Transverse colon (tissue), 4 donors: ENCODE measurements around the gene GNB3. TPM values are rescaled to one million over a fixed set of nuclear protein-coding genes. Genes with fewer than 3 reads are reported as not detected.
"Not testable (repeated sequence)": the region's sequence is repeated elsewhere in the genome, so short reads cannot be mapped to it uniquely, and the experiment has no call there.

Source experiments
- DNase-seq: peaks from one replicate; pipeline ENCODE4 v3.0.0-alpha.2; 2019
- H3K27ac ChIP-seq, 4 donors: fragments of 200-600 bp; sonication (generic); 2 replicates each; pipeline ENCODE4 v1.5.1; 2016 to 2018; ENCODE audit warnings: inconsistent platforms in 4 of 4
- H3K27me3 ChIP-seq: fragments of 200-600 bp; sonication (generic); 2 replicates; pipeline ENCODE4 v1.5.1; 2017; ENCODE audit warnings: inconsistent platforms
- H3K36me3 ChIP-seq, 4 donors: fragments of 200-600 bp; sonication (generic); 2 replicates each; pipeline ENCODE4 v1.5.1; 2017 to 2019; ENCODE audit warnings: inconsistent platforms in 4 of 4
- H3K4me1 ChIP-seq, 4 donors: fragments of 200-600 bp; sonication (generic); 2 replicates each; pipeline ENCODE4 v1.5.1; 2017 to 2020; ENCODE audit warnings: inconsistent platforms in 4 of 4
- H3K4me3 ChIP-seq, 4 donors: fragments of 200-600 bp; sonication (generic); 1 replicate in 1 of 4; 2 replicates in 3 of 4; pipeline versions ENCODE4 v1.5.1 to v1.6.1; 2017 to 2019; ENCODE audit warnings: inconsistent platforms in 4 of 4
- H3K9me3 ChIP-seq, 2 donors: fragments of 200-600 bp; sonication (generic); 2 replicates each; pipeline ENCODE4 v1.5.1; 2017 to 2019; ENCODE audit warnings: inconsistent platforms in 2 of 2
- CTCF ChIP-seq, 5 experiments: fragments of 200-600 bp in 3 of 5; fragments of 450-650 bp in 2 of 5; sonication (generic) in 3 of 5; IDR thresholded peaks; 1 replicate in 2 of 5; 2 replicates in 3 of 5; pipeline ENCODE4 v1.5.1; 2016 to 2017; ENCODE audit warnings: antibody characterized with exemption in 5 of 5, inconsistent platforms in 3 of 5, mild to moderate bottlenecking in 2 of 5, moderate library complexity in 1 of 5
- EP300 ChIP-seq: sonication (generic); formaldehyde crosslinking; IDR thresholded peaks from one replicate; pipeline ENCODE4 v1.6.1; 2017; ENCODE audit warnings: antibody characterized with exemption, low read depth
- POLR2A ChIP-seq: fragments of 450-650 bp; IDR thresholded peaks from one replicate; pipeline ENCODE4 v1.6.1; 2016; ENCODE audit warnings: antibody characterized with exemption, mild to moderate bottlenecking, moderate library complexity
- POLR2AphosphoS5 ChIP-seq, 3 donors: sonication (generic); formaldehyde crosslinking; IDR thresholded peaks; one replicate each; pipeline ENCODE4 v1.6.1; 2016; ENCODE audit warnings: antibody characterized with exemption in 3 of 3
- WGBS, 2 donors: methylation state at CpG; one replicate each; pipeline ENCODE4 v1.1.5; 2018; ENCODE audit warnings: low coverage in 1 of 2; 5-methylcytosine and 5-hydroxymethylcytosine counted together
- in situ Hi-C, 4 donors: fragments of 200-750 bp; cut with MboI; loops; one replicate each; pipeline versions ENCODE4 v1.15.0 to v1.15.1; 2017; ENCODE audit warnings: low sequenced_read_pairs in 3 of 4, low pct_ligation_motif_present in 1 of 4, low pct_unique_long_range_greater_than_20kb in 1 of 4
- intact Hi-C: fragments of 100-400 bp; cut with DNase I; formaldehyde crosslinking; loops from one replicate; pipeline ENCODE4 v1.15.1; 2023; ENCODE audit warnings: low total_unique reads
- total RNA-seq, 4 donors: library from RNA; depleted of rRNA; stranded (reverse); fragments of >200 nt; gene quantifications; one replicate each; pipeline ENCODE4 v1.1.0, GENCODE V29; 2016

GNB3 gene
- total RNA-seq, 4 donors from 2014 or later: 0.14 to 0.32 TPM; not detected in 2

DNA sequence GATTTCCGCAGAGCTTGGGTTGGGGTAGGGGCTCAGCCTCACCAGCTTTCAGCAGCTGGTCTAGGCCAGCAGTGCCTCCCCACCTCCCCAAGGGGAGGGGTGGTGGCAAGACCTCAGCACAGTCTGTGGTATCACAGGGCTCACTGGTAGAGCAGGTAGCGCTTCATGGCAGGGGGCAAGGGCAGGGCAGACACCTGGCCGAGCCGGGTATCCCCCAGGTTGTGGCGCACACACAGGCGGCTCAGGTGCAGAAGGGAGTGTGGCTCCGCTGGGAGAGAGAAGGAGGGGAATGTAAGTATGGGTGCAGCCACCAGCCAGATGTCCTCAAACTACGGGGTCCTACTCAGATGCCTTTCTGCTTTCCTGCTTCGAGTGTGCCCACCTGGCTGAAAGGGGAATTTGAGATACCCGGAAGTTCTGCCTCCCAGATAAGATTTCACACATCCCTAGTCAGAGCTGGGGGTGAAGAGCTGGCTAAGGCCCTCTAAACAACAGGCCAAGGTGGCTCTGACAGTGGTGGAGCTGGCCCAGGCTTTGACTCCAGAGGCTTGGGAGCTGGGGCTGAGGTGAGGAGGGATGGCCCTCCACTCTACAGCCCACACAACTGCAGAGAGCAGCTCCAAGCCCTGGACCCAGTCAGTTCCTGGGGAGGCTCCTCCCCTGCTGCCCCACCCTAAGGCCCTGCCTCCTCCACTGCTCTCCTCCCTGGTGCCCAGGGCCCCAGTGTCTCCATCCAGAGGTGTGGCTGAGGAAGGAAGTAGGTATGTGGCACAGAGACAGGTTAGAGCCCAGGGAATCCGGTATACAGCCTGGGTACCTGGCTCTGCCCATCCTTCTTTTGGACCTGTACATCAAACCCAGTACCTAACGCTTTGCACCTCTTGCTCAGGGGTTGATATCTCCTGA lies 30.6 kb downstream of the GNB3 start:
- Histone ChIP-seq H3K36me3 (peaks cover 0 to 10% (median 5%) of the 10 kb centered on the region in 4 donors), H3K4me3 (peak overlapping the region in 3 of 4 donors; percentile 58 to 81 (median 77)), H3K27me3 (no peaks in the 10 kb centered on the region), H3K9me3 (no peaks in the 10 kb centered on the region), H3K4me1 (peaks cover 24 to 58% (median 50%) of the 10 kb centered on the region in 4 donors), H3K27ac (peak overlapping the region; percentile 89 to 99 (median 92))
- 20 to 60% methylated on average over 1 to 12 of the region's 12 CpGs for WGBS, 2 donors
- intact Hi-C loops (loop anchor here (5.0 kb wide), 1 partner anchor 66 kb away; no protein-coding TSS in a partner anchor), in situ Hi-C loops (no loop called here)
- TF ChIP-seq POLR2A: peak; percentile 40
- TF ChIP-seq CTCF (IDR thresholded peaks at IDR 0.05): no peak
- TF ChIP-seq EP300: no peak
- peak; percentile 59 to 76 (median 65) for TF ChIP-seq POLR2AphosphoS5 (IDR thresholded peaks at IDR 0.05)
- peak; percentile 83 for DNase-seq

- DNase-seq: peak; percentile 91
- WGBS, 2 donors: 0 to 4% methylated on average over 7 to 32 of the region's 40 CpGs
- H3K27ac ChIP-seq: peak overlapping the region; percentile 89 to 99 (median 92)
- no peak for TF ChIP-seq EP300
- peak; percentile 93 to 98 (median 97) for TF ChIP-seq CTCF (IDR thresholded peaks at IDR 0.05)
- TF ChIP-seq POLR2AphosphoS5 (IDR thresholded peaks at IDR 0.05): peak; percentile 14 to 82 (median 59)
- no peak for TF ChIP-seq POLR2A
- intact Hi-C loops (loop anchor here (5.0 kb wide), 1 partner anchor 65 kb away; no protein-coding TSS in a partner anchor), in situ Hi-C loops (no loop called here)
- H3K9me3 ChIP-seq: no peaks in the 10 kb centered on the region
- H3K36me3 ChIP-seq: peaks cover 0 to 10% (median 5%) of the 10 kb centered on the region in 4 donors
- no peaks in the 10 kb centered on the region for H3K27me3 ChIP-seq
- peaks cover 24 to 51% (median 43%) of the 10 kb centered on the region in 4 donors for H3K4me1 ChIP-seq
- H3K4me3 ChIP-seq: peak overlapping the region; percentile 51 to 81 (median 68)
Observed at GRCh38 chr12:6872073-6873048, 31.6 kb downstream of the GNB3 start.

- in situ Hi-C loops: no loop called here
- Histone ChIP-seq H3K27ac (peak within 1 kb of the TSS; percentile 89 to 99 (median 92)), H3K27me3 (no peaks in the 10 kb centered on the region)
Observed at GRCh38 chr12:6873094-6874014, 32.6 kb downstream of the GNB3 start, which contains the start of gene SPSB2. SPSB2 (minus strand) TSS chr12:6873303; CDS start chr12:6872901, 402 bp downstream.

GRCh38 chr12:6874015-6874368 lies 33.3 kb downstream of the GNB3 start:
- H3K27me3 ChIP-seq, in situ Hi-C loops, H3K9me3 ChIP-seq, DNase-seq: not testable (repeated sequence)
- Histone ChIP-seq H3K4me3 (peak overlapping the region in 3 of 4 donors; percentile 58 to 81 (median 77)), H3K36me3 (peaks cover 0 to 10% (median 5%) of the 10 kb centered on the region in 4 donors), H3K27ac (peak overlapping the region; percentile 89 to 99 (median 92)), H3K4me1 (peaks cover 17 to 42% (median 35%) of the 10 kb centered on the region in 4 donors)
- 48 to 51% methylated on average over 8 to 9 of the region's 9 CpGs for WGBS, 2 donors
- intact Hi-C loops: loop anchor here (5.0 kb wide), 1 partner anchor 63 kb away; no protein-coding TSS in a partner anchor

More at GRCh38 chr12:6873094-6874014, 32.6 kb downstream of the GNB3 start, which contains the start of gene SPSB2:
- peak; percentile 99 for DNase-seq
- intact Hi-C loops: loop anchor here (5.0 kb wide), 1 partner anchor 64 kb away; no protein-coding TSS in a partner anchor
- TF ChIP-seq POLR2A (peak; percentile 83), CTCF (IDR thresholded peaks at IDR 0.05) (peak in 1 of 5 experiments; percentile 2), POLR2AphosphoS5 (IDR thresholded peaks at IDR 0.05) (peak; percentile 81 to 91 (median 88)), EP300 (no peak)
- H3K4me3 ChIP-seq: peak within 1 kb of the TSS; percentile 58 to 81 (median 69)
- 0 to 20% methylated on average over 1 to 21 of the region's 66 CpGs for WGBS, 2 donors
- peaks cover 23 to 49% (median 41%) of the 10 kb centered on the region in 4 donors for H3K4me1 ChIP-seq
- no peaks in the 10 kb centered on the region for H3K9me3 ChIP-seq
- H3K36me3 ChIP-seq: peaks cover 0 to 10% (median 5%) of the 10 kb centered on the region in 4 donors

- in situ Hi-C loops, H3K9me3 ChIP-seq, H3K4me1 ChIP-seq, DNase-seq, intact Hi-C loops, H3K27me3 ChIP-seq, H3K4me3 ChIP-seq, H3K36me3 ChIP-seq: not testable (repeated sequence)
- peak overlapping the region in 3 of 4 donors; percentile 54 to 63 (median 60) for H3K27ac ChIP-seq
- WGBS, 2 donors: 73 to 90% methylated on average over 4 to 11 of the region's 11 CpGs
Observed at GRCh38 chr12:6879824-6880223, 39.1 kb downstream of the GNB3 start.
